Activated naive CD8-positive, alpha-beta T cell (primary cell): ENCODE measurements around the gene CA10.

ENCODE experiments used
- H3K27ac Mint-ChIP-seq: one replicate; pipeline ENCODE4 v1.8.0; 2021; ENCODE audit warnings: mixed read lengths
- H3K27me3 Mint-ChIP-seq: one replicate; pipeline ENCODE4 v1.8.0; 2021; ENCODE audit warnings: mixed read lengths
- H3K36me3 Mint-ChIP-seq: one replicate; pipeline ENCODE4 v1.8.0; 2021; ENCODE audit warnings: mixed read lengths
- H3K4me1 Mint-ChIP-seq: one replicate; pipeline ENCODE4 v1.8.0; 2021; ENCODE audit warnings: low read depth, mixed read lengths
- H3K4me3 Mint-ChIP-seq: one replicate; pipeline ENCODE4 v1.8.0; 2021; ENCODE audit warnings: mild to moderate bottlenecking, mixed read lengths
- H3K9me3 Mint-ChIP-seq: one replicate; pipeline ENCODE4 v1.8.0; 2021; ENCODE audit warnings: low read depth, mixed read lengths

Gene CA10

GRCh38 chr17:51827140-51827539 lies 331.4 kb downstream of the CA10 start:
- Mint-ChIP-seq H3K36me3 (no peaks in the 10 kb centered on the region), H3K27me3 (peaks cover 4% of the 10 kb centered on the region), H3K4me1 (no peaks in the 10 kb centered on the region), H3K27ac (no peak overlapping the region), H3K4me3 (no peak overlapping the region), H3K9me3 (no peaks in the 10 kb centered on the region)

GRCh38 chr17:51820766-51821165 lies 337.7 kb downstream of the CA10 start:
- Mint-ChIP-seq H3K27ac (no peak overlapping the region), H3K36me3 (no peaks in the 10 kb centered on the region), H3K4me3 (no peak overlapping the region)

GRCh38 chr17:51820252-51820651 lies 338.3 kb downstream of the CA10 start:
- Mint-ChIP-seq H3K27ac (no peak overlapping the region), H3K4me3 (no peak overlapping the region)

More at GRCh38 chr17:51820766-51821165, 337.7 kb downstream of the CA10 start:
- H3K27me3 Mint-ChIP-seq, result peaks cover 5% of the 10 kb centered on the region
- no peaks in the 10 kb centered on the region for H3K9me3 Mint-ChIP-seq
- H3K4me1 Mint-ChIP-seq, result no peaks in the 10 kb centered on the region

GRCh38 chr17:51819341-51820219 lies 338.9 kb downstream of the CA10 start:
- Mint-ChIP-seq H3K4me3 (no peak overlapping the region), H3K27ac (no peak overlapping the region), H3K9me3 (no peaks in the 10 kb centered on the region), H3K36me3 (no peaks in the 10 kb centered on the region), H3K27me3 (peaks cover 5% of the 10 kb centered on the region), H3K4me1 (no peaks in the 10 kb centered on the region)

More at GRCh38 chr17:51820252-51820651, 338.3 kb downstream of the CA10 start:
- Mint-ChIP-seq H3K9me3 (no peaks in the 10 kb centered on the region), H3K4me1 (no peaks in the 10 kb centered on the region), H3K27me3 (peaks cover 5% of the 10 kb centered on the region), H3K36me3 (no peaks in the 10 kb centered on the region)

- Mint-ChIP-seq H3K4me1 (no peaks in the 10 kb centered on the region), H3K36me3 (no peaks in the 10 kb centered on the region), H3K9me3 (no peaks in the 10 kb centered on the region), H3K4me3 (no peak overlapping the region), H3K27ac (no peak overlapping the region), H3K27me3 (peaks cover 5% of the 10 kb centered on the region)
These were observed 339.7 kb downstream of the CA10 start for GRCh38 chr17:51818777-51819176.

- H3K27me3 Mint-ChIP-seq, result peaks cover 5% of the 10 kb centered on the region
- H3K9me3 Mint-ChIP-seq, result no peaks in the 10 kb centered on the region
- no peak overlapping the region for H3K27ac Mint-ChIP-seq
These were observed 340.6 kb downstream of the CA10 start for GRCh38 chr17:51817955-51818354.

GRCh38 chr17:51817117-51817516 lies 341.4 kb downstream of the CA10 start:
- Mint-ChIP-seq H3K9me3 (no peaks in the 10 kb centered on the region), H3K4me3 (no peak overlapping the region), H3K4me1 (no peaks in the 10 kb centered on the region), H3K27me3 (peaks cover 5% of the 10 kb centered on the region), H3K27ac (no peak overlapping the region), H3K36me3 (no peaks in the 10 kb centered on the region)

More at GRCh38 chr17:51817955-51818354, 340.6 kb downstream of the CA10 start:
- Mint-ChIP-seq H3K4me1 (no peaks in the 10 kb centered on the region), H3K4me3 (no peak overlapping the region), H3K36me3 (no peaks in the 10 kb centered on the region)

- H3K4me1 Mint-ChIP-seq, result no peaks in the 10 kb centered on the region
- H3K27ac Mint-ChIP-seq, result no peak overlapping the region
- H3K27me3 Mint-ChIP-seq, result peaks cover 3% of the 10 kb centered on the region
- H3K4me3 Mint-ChIP-seq, result no peak overlapping the region
- no peaks in the 10 kb centered on the region for H3K36me3 Mint-ChIP-seq
- no peaks in the 10 kb centered on the region for H3K9me3 Mint-ChIP-seq
These were observed 343.4 kb downstream of the CA10 start for GRCh38 chr17:51815097-51815496.

- no peak overlapping the region for H3K4me3 Mint-ChIP-seq
- H3K27me3 Mint-ChIP-seq, result peaks cover 3% of the 10 kb centered on the region
These were observed 344.0 kb downstream of the CA10 start for GRCh38 chr17:51814521-51814920.

GRCh38 chr17:51813784-51814174 lies 344.7 kb downstream of the CA10 start:
- no peak overlapping the region for H3K4me3 Mint-ChIP-seq
- H3K9me3 Mint-ChIP-seq, result no peaks in the 10 kb centered on the region
- no peaks in the 10 kb centered on the region for H3K36me3 Mint-ChIP-seq
- no peak overlapping the region for H3K27ac Mint-ChIP-seq
- H3K27me3 Mint-ChIP-seq, result peaks cover 3% of the 10 kb centered on the region
- H3K4me1 Mint-ChIP-seq, result no peaks in the 10 kb centered on the region

More at GRCh38 chr17:51814521-51814920, 344.0 kb downstream of the CA10 start:
- Mint-ChIP-seq H3K9me3 (no peaks in the 10 kb centered on the region), H3K27ac (no peak overlapping the region), H3K4me1 (no peaks in the 10 kb centered on the region), H3K36me3 (no peaks in the 10 kb centered on the region)

GRCh38 chr17:51813140-51813783 lies 345.3 kb downstream of the CA10 start:
- Mint-ChIP-seq H3K4me3 (no peak overlapping the region), H3K9me3 (no peaks in the 10 kb centered on the region), H3K4me1 (no peaks in the 10 kb centered on the region), H3K27ac (no peak overlapping the region), H3K27me3 (peaks cover 3% of the 10 kb centered on the region), H3K36me3 (no peaks in the 10 kb centered on the region)

GRCh38 chr17:51807460-51807859 lies 351.1 kb downstream of the CA10 start:
- H3K9me3 Mint-ChIP-seq, result no peaks in the 10 kb centered on the region
- no peak overlapping the region for H3K4me3 Mint-ChIP-seq
- no peaks in the 10 kb centered on the region for H3K36me3 Mint-ChIP-seq
- no peaks in the 10 kb centered on the region for H3K4me1 Mint-ChIP-seq
- peaks cover 13% of the 10 kb centered on the region for H3K27me3 Mint-ChIP-seq
- H3K27ac Mint-ChIP-seq, result no peak overlapping the region

GRCh38 chr17:51805765-51806164 lies 352.7 kb downstream of the CA10 start:
- Mint-ChIP-seq H3K27ac (no peak overlapping the region), H3K27me3 (peaks cover 13% of the 10 kb centered on the region), H3K4me1 (no peaks in the 10 kb centered on the region), H3K36me3 (no peaks in the 10 kb centered on the region), H3K9me3 (no peaks in the 10 kb centered on the region), H3K4me3 (no peak overlapping the region)

- no peaks in the 10 kb centered on the region for H3K36me3 Mint-ChIP-seq
- no peaks in the 10 kb centered on the region for H3K4me1 Mint-ChIP-seq
- no peak overlapping the region for H3K4me3 Mint-ChIP-seq
- no peak overlapping the region for H3K27ac Mint-ChIP-seq
- peaks cover 10% of the 10 kb centered on the region for H3K27me3 Mint-ChIP-seq
- no peaks in the 10 kb centered on the region for H3K9me3 Mint-ChIP-seq
These were observed 353.3 kb downstream of the CA10 start for GRCh38 chr17:51805185-51805584.

- no peaks in the 10 kb centered on the region for H3K36me3 Mint-ChIP-seq
- H3K27ac Mint-ChIP-seq, result no peak overlapping the region
- no peak overlapping the region for H3K4me3 Mint-ChIP-seq
- no peaks in the 10 kb centered on the region for H3K9me3 Mint-ChIP-seq
- peaks cover 10% of the 10 kb centered on the region for H3K27me3 Mint-ChIP-seq
- H3K4me1 Mint-ChIP-seq, result no peaks in the 10 kb centered on the region
These were observed 355.4 kb downstream of the CA10 start for GRCh38 chr17:51803161-51803560.
